WTC11 (cell line): ENCODE data around the gene EHBP1. TPM values are rescaled to one million over a fixed set of nuclear protein-coding genes. Genes with fewer than 3 reads are reported as not detected.

Experiments
- ATAC-seq: fragments of 200-7000 bp; cut with Tn5 transposase; 2 replicates; pipeline ENCODE4 v1.10.0; 2021; ENCODE audit warnings: mild to moderate bottlenecking, moderate library complexity
- CTCF ChIA-PET: fragments of 300-600 bp; sonication (Branson Sonifier 250); formaldehyde crosslinking; loops from one replicate; lab custom pipeline; 2021; ENCODE audit warnings: antibody characterized with exemption; lab: Charles Lee
- POLR2A ChIA-PET: fragments of 350-600 bp; sonication (Branson Sonifier 250); formaldehyde crosslinking; loops from one replicate; lab custom pipeline; 2021; ENCODE audit warnings: antibody characterized with exemption; lab: Charles Lee
- DNase-seq: peaks from one replicate; pipeline ENCODE4 v3.0.0; 2021; ENCODE audit warnings: low spot score
- H3K27ac Mint-ChIP-seq: 2 replicates; pipeline ENCODE4 v1.8.0; 2021; ENCODE audit warnings: mixed read lengths
- H3K27me3 Mint-ChIP-seq: 2 replicates; pipeline ENCODE4 v1.8.0; 2021; ENCODE audit warnings: low read depth, mild to moderate bottlenecking, moderate library complexity, mixed read lengths
- H3K36me3 Mint-ChIP-seq: 2 replicates; pipeline ENCODE4 v1.8.0; 2021; ENCODE audit warnings: mixed read lengths
- H3K4me1 Mint-ChIP-seq: 2 replicates; pipeline ENCODE4 v1.8.0; 2022; ENCODE audit warnings: mixed read lengths
- H3K4me3 Mint-ChIP-seq: 2 replicates; pipeline ENCODE4 v1.8.0; 2021; ENCODE audit warnings: mild to moderate bottlenecking, moderate library complexity, mixed read lengths
- H3K9me3 Mint-ChIP-seq: 2 replicates; pipeline ENCODE4 v1.8.0; 2021; ENCODE audit warnings: mixed read lengths
- FOXP1 ChIP-seq: sonication (generic); formaldehyde crosslinking; IDR thresholded peaks from 2 replicates; pipeline ENCODE4 v1.8.0; 2022; ENCODE audit warnings: missing genetic modification reagents, mild to moderate bottlenecking, moderate library complexity, borderline replicate concordance
- JAZF1 ChIP-seq: fragments of 250-450 bp; sonication (Bioruptor Pico); IDR thresholded peaks from 2 replicates; pipeline ENCODE4 v1.9.0; 2021; ENCODE audit warnings: moderate library complexity, mild to moderate bottlenecking, inconsistent platforms
- JUN ChIP-seq: sonication (generic); formaldehyde crosslinking; IDR thresholded peaks from 2 replicates; pipeline ENCODE4 v1.8.0; 2023; ENCODE audit warnings: mild to moderate bottlenecking, missing genetic modification reagents
- NFATC4 ChIP-seq: fragments of 250-450 bp; sonication (Bioruptor Pico); IDR thresholded peaks from 2 replicates; pipeline ENCODE4 v1.9.0; 2021; ENCODE audit warnings: mild to moderate bottlenecking
- SMAD4 ChIP-seq: sonication (generic); formaldehyde crosslinking; IDR thresholded peaks from 2 replicates; pipeline ENCODE4 v1.8.0; 2022; ENCODE audit warnings: mild to moderate bottlenecking, missing genetic modification reagents
- SOX15 ChIP-seq: fragments of 250-450 bp; sonication (Bioruptor Pico); IDR thresholded peaks from 2 replicates; pipeline ENCODE4 v1.9.0; 2021; ENCODE audit warnings: mild to moderate bottlenecking
- SP1 ChIP-seq: sonication (generic); formaldehyde crosslinking; conservative IDR thresholded peaks from 2 replicates; pipeline ENCODE4 v1.8.1; 2022; ENCODE audit warnings: missing genetic modification reagents
- TEAD1 ChIP-seq: sonication (generic); formaldehyde crosslinking; IDR thresholded peaks from 2 replicates; pipeline ENCODE4 v1.8.0; 2022; ENCODE audit warnings: mild to moderate bottlenecking, missing genetic modification reagents
- TEAD4 ChIP-seq: sonication (generic); formaldehyde crosslinking; IDR thresholded peaks from 2 replicates; pipeline ENCODE4 v1.8.0; 2022; ENCODE audit warnings: mild to moderate bottlenecking, missing genetic modification reagents
- ZNF396 ChIP-seq: fragments of 250-450 bp; sonication (Bioruptor Pico); IDR thresholded peaks from 2 replicates; pipeline ENCODE4 v1.8.0; 2021; ENCODE audit warnings: mild to moderate bottlenecking, moderate library complexity, borderline replicate concordance
- total RNA-seq: library from RNA; stranded (reverse); gene quantifications from 3 replicates; pipeline ENCODE4 v1.2.3, GENCODE V29; 2021
- TF ChIP-seq, protein P1 (sequence below): sonication (generic); formaldehyde crosslinking; IDR thresholded peaks from 2 replicates; pipeline ENCODE4 v1.8.1; 2023; ENCODE audit warnings: mild to moderate bottlenecking, missing genetic modification reagents, moderate library complexity
- TF ChIP-seq, protein P2 (sequence below): sonication (generic); formaldehyde crosslinking; IDR thresholded peaks from 2 replicates; pipeline ENCODE4 v1.8.0; 2022; ENCODE audit warnings: mild to moderate bottlenecking, missing genetic modification reagents
- TF ChIP-seq, protein P3 (sequence below): sonication (generic); formaldehyde crosslinking; IDR thresholded peaks from 2 replicates; pipeline ENCODE4 v1.8.1; 2023; ENCODE audit warnings: mild to moderate bottlenecking, moderate library complexity, missing genetic modification reagents
- TF ChIP-seq, protein P4 (sequence below): sonication (generic); formaldehyde crosslinking; IDR thresholded peaks from 2 replicates; pipeline ENCODE4 v1.8.0; 2022; ENCODE audit warnings: mild to moderate bottlenecking, missing genetic modification reagents
- TF ChIP-seq, protein P5 (sequence below): sonication (generic); formaldehyde crosslinking; IDR thresholded peaks from 2 replicates; pipeline ENCODE4 v1.8.1; 2022; ENCODE audit warnings: low read depth, missing genetic modification reagents, borderline replicate concordance
- TF ChIP-seq, protein P6 (sequence below): sonication (generic); formaldehyde crosslinking; IDR thresholded peaks from 2 replicates; pipeline ENCODE4 v1.8.1; 2023; ENCODE audit warnings: mild to moderate bottlenecking, missing genetic modification reagents, borderline replicate concordance
- TF ChIP-seq, protein P7 (sequence below): sonication (generic); formaldehyde crosslinking; IDR thresholded peaks from 2 replicates; pipeline ENCODE4 v1.8.1; 2023; ENCODE audit warnings: mild to moderate bottlenecking, missing genetic modification reagents

EHBP1 gene
- total RNA-seq, 1 experiment from 2014 or later, result 36.4 TPM

DNA sequence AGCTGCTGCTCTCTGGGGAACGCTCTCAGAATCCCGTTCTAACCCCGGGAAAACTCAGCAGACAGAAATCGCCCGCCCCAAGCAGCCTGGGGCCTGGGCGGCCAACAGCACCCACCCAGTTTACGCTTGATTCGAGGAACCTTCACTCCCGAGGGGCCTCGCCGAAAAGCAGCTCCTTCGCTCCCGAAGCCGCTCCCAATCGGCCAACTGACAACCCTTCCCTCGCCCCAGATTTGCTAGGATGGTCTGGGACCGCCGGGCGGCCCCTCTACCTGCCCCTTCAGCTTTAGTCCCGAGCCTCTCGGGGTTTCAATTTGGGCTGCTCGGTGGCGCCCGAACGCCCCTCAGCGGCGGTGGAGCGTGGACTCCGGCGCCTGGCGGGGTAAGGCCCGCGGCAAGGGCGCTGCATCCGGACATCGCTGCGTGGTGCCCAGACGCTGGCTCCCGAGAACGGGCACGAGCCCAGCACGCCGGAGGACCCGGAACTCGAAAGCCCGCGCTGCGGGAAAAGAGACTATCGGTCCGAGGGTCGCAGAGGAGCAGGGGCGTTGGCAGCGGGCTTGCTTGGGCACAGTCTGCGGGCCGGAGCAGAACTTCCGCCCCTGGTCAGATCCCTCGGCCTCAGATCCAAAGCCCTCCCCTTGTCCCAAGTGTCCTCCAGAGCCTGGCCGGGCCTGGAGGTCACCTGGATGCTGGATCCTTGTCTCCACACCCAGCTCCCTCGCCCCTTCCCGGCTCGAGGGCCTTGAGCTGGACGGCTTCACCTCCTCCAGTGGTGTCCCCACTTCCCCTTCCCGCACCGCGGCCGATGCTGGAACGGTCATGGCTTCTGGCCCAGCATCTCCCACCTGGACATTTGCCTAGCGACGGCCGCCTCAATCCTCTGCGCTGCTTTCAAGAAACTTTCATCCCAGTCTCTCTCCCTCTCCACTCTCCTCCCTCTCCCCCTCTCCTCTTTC, 342.1 kb downstream of the EHBP1 start (continued):
- TF ChIP-seq, protein P1, sequence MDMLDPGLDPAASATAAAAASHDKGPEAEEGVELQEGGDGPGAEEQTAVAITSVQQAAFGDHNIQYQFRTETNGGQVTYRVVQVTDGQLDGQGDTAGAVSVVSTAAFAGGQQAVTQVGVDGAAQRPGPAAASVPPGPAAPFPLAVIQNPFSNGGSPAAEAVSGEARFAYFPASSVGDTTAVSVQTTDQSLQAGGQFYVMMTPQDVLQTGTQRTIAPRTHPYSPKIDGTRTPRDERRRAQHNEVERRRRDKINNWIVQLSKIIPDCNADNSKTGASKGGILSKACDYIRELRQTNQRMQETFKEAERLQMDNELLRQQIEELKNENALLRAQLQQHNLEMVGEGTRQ (CRISPR knock-in tag), result no peak
- TF ChIP-seq, protein P2, sequence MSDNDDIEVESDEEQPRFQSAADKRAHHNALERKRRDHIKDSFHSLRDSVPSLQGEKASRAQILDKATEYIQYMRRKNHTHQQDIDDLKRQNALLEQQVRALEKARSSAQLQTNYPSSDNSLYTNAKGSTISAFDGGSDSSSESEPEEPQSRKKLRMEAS (CRISPR knock-in tag), result peak; percentile 76
- TF ChIP-seq SMAD4 (CRISPR knock-in tag), result 0 out of 2 replicates have a peak, but pooled peaks have one; percentile 54
- TF ChIP-seq SP1 (CRISPR knock-in tag), result 0 out of 2 replicates have a peak, but pooled peaks have one; percentile 23
- peak; percentile 69; the same call in 1 of the 2 replicates for TF ChIP-seq FOXP1 (CRISPR knock-in tag)
- TF ChIP-seq, protein P3, sequence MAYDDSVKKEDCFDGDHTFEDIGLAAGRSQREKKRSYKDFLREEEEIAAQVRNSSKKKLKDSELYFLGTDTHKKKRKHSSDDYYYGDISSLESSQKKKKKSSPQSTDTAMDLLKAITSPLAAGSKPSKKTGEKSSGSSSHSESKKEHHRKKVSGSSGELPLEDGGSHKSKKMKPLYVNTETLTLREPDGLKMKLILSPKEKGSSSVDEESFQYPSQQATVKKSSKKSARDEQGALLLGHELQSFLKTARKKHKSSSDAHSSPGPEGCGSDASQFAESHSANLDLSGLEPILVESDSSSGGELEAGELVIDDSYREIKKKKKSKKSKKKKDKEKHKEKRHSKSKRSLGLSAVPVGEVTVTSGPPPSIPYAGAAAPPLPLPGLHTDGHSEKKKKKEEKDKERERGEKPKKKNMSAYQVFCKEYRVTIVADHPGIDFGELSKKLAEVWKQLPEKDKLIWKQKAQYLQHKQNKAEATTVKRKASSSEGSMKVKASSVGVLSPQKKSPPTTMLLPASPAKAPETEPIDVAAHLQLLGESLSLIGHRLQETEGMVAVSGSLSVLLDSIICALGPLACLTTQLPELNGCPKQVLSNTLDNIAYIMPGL (CRISPR knock-in tag), result 0 out of 2 replicates have a peak, but pooled peaks have one; percentile 44
- TF ChIP-seq TEAD1 (CRISPR knock-in tag), result peak; percentile 51; the same call in 1 of the 2 replicates

DNA sequence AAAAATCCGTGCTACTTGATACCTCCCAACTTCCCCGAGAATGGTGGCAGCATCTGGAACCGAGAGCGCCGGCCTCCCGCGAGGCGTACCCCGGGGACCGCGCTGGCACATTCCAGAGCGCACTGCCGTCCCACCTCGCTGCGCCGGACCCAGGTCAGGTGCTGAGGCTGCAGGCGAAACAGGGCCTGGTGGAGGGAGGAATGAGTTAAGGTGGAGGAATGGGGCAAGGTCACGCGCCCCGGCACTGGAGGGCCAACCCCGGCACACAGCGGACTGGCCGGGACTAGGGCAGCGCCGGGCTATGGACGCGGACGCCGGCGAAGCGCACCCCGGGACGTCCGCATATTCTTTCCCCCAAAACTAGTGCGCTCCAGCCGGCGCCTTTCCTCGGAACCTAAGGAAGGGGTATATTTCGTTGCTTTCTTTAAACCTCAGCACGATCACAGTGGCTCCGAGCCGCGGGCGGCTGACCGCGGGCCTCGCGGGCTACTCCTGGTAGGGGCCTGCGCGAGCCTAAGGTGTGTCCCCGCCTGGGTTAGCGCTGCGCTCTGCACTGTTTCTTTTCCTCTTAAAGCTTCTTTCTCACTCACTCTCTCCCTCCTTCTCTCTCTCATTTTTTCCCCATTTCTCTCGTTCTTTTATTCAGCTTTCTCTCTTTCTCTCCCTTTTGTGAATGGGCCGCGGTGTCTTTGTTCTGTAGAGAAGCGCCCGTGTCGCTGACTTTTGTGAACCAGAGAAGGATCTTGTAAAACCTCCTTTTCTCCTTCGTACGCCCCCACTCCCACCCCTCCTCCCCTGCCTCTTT, 343.1 kb downstream of the EHBP1 start:
- Mint-ChIP-seq H3K27ac (no peak overlapping the region), H3K9me3 (no peaks in the 10 kb centered on the region), H3K4me1 (peaks cover 62% of the 10 kb centered on the region), H3K36me3 (no peaks in the 10 kb centered on the region), H3K27me3 (peaks cover 88% of the 10 kb centered on the region), H3K4me3 (peak overlapping the region; percentile 78)
- peak; percentile 77 for DNase-seq
- peak; percentile 1 for ATAC-seq
- ChIA-PET POLR2A (no interaction called here), CTCF (no interaction called here)
- TF ChIP-seq, protein P4, sequence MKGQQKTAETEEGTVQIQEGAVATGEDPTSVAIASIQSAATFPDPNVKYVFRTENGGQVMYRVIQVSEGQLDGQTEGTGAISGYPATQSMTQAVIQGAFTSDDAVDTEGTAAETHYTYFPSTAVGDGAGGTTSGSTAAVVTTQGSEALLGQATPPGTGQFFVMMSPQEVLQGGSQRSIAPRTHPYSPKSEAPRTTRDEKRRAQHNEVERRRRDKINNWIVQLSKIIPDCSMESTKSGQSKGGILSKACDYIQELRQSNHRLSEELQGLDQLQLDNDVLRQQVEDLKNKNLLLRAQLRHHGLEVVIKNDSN (CRISPR knock-in tag), result peak; percentile 65; the same call in 1 of the 2 replicates
- TF ChIP-seq SOX15 (no peak), NFATC4 (CRISPR knock-in tag) (0 out of 2 replicates have a peak, but pooled peaks have one; percentile 39), TEAD4 (CRISPR knock-in tag) (no peak), JUN (CRISPR knock-in tag) (no peak), JAZF1 (CRISPR knock-in tag) (no peak), ZNF396 (no peak)
- TF ChIP-seq, protein P5, sequence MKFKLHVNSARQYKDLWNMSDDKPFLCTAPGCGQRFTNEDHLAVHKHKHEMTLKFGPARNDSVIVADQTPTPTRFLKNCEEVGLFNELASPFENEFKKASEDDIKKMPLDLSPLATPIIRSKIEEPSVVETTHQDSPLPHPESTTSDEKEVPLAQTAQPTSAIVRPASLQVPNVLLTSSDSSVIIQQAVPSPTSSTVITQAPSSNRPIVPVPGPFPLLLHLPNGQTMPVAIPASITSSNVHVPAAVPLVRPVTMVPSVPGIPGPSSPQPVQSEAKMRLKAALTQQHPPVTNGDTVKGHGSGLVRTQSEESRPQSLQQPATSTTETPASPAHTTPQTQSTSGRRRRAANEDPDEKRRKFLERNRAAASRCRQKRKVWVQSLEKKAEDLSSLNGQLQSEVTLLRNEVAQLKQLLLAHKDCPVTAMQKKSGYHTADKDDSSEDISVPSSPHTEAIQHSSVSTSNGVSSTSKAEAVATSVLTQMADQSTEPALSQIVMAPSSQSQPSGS (CRISPR knock-in tag), result no peak
- TF ChIP-seq, protein P6, sequence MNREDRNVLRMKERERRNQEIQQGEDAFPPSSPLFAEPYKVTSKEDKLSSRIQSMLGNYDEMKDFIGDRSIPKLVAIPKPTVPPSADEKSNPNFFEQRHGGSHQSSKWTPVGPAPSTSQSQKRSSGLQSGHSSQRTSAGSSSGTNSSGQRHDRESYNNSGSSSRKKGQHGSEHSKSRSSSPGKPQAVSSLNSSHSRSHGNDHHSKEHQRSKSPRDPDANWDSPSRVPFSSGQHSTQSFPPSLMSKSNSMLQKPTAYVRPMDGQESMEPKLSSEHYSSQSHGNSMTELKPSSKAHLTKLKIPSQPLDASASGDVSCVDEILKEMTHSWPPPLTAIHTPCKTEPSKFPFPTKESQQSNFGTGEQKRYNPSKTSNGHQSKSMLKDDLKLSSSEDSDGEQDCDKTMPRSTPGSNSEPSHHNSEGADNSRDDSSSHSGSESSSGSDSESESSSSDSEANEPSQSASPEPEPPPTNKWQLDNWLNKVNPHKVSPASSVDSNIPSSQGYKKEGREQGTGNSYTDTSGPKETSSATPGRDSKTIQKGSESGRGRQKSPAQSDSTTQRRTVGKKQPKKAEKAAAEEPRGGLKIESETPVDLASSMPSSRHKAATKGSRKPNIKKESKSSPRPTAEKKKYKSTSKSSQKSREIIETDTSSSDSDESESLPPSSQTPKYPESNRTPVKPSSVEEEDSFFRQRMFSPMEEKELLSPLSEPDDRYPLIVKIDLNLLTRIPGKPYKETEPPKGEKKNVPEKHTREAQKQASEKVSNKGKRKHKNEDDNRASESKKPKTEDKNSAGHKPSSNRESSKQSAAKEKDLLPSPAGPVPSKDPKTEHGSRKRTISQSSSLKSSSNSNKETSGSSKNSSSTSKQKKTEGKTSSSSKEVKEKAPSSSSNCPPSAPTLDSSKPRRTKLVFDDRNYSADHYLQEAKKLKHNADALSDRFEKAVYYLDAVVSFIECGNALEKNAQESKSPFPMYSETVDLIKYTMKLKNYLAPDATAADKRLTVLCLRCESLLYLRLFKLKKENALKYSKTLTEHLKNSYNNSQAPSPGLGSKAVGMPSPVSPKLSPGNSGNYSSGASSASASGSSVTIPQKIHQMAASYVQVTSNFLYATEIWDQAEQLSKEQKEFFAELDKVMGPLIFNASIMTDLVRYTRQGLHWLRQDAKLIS (CRISPR knock-in tag), result no peak
- TF ChIP-seq, protein P3 (CRISPR knock-in tag), result no peak
- TF ChIP-seq, protein P1 (CRISPR knock-in tag), result peak; percentile 65
- TF ChIP-seq, protein P7, sequence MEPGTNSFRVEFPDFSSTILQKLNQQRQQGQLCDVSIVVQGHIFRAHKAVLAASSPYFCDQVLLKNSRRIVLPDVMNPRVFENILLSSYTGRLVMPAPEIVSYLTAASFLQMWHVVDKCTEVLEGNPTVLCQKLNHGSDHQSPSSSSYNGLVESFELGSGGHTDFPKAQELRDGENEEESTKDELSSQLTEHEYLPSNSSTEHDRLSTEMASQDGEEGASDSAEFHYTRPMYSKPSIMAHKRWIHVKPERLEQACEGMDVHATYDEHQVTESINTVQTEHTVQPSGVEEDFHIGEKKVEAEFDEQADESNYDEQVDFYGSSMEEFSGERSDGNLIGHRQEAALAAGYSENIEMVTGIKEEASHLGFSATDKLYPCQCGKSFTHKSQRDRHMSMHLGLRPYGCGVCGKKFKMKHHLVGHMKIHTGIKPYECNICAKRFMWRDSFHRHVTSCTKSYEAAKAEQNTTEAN (CRISPR knock-in tag), result peak; percentile 75; the same call in 1 of the 2 replicates
